ENCODE measurements around the gene GPR22. TPM values are rescaled to one million over a fixed set of nuclear protein-coding genes. Genes with fewer than 3 reads are reported as not detected.

The GPR22 gene
- polyA plus RNA-seq, 3 donors: 0.18 TPM; not detected in 2

- WGBS (ENCODE audit: insufficient coverage): 100% methylated on average over 1 of the region's 2 CpGs
- Histone ChIP-seq H2AFZ (ENCODE audit: insufficient read depth, low read depth, low read length, poor library complexity, severe bottlenecking) (no peak overlapping the region), H3K9ac (ENCODE audit: insufficient read depth, low read length, poor library complexity, severe bottlenecking) (no peak overlapping the region), H3K9me3 (replicated peaks in 1 of 2; ENCODE audit: control insufficient read depth in 1 of 2, insufficient read depth in 1 of 2, low read length in 2 of 2) (no peaks in the 10 kb centered on the region), H3K36me3 (replicated peaks in 1 of 2; ENCODE audit: control insufficient read depth in 1 of 2, insufficient read depth in 2 of 2, low read length in 2 of 2) (no peaks in the 10 kb centered on the region), H3K27me3 (ENCODE audit: control insufficient read depth in 2 of 2, insufficient read depth in 2 of 2, low read length in 2 of 2) (no peaks in the 10 kb centered on the region), H3K4me3 (replicated peaks in 1 of 3; ENCODE audit: low read depth in 2 of 3, low read length in 3 of 3) (no peak overlapping the region), H3K27ac (ENCODE audit: low read depth in 1 of 2, low read length in 2 of 2) (no peak overlapping the region), H3K79me2 (ENCODE audit: insufficient read depth, low read length) (no peaks in the 10 kb centered on the region), H3K4me1 (ENCODE audit: control insufficient read depth in 1 of 2, insufficient read depth in 2 of 2, low read length in 2 of 2) (peaks cover 0 to 9% of the 10 kb centered on the region in 2 donors), H4K20me1 (ENCODE audit: insufficient read depth, low read length) (no peaks in the 10 kb centered on the region), H3K4me2 (replicated peaks; ENCODE audit: extremely low read depth, low read length, poor library complexity, severe bottlenecking) (no peak overlapping the region)
- no peaks in the 10 kb centered on the region for H3K9me3 Mint-ChIP-seq
- peaks cover 9% of the 10 kb centered on the region for H3K4me1 Mint-ChIP-seq
- no peaks in the 10 kb centered on the region for H3K36me3 Mint-ChIP-seq
- no peak for DNase-seq
- H3K27me3 Mint-ChIP-seq (ENCODE audit: low read depth in 3 of 3): no peaks in the 10 kb centered on the region
- H3K27ac Mint-ChIP-seq: no peak overlapping the region
- TF ChIP-seq, protein P1, sequence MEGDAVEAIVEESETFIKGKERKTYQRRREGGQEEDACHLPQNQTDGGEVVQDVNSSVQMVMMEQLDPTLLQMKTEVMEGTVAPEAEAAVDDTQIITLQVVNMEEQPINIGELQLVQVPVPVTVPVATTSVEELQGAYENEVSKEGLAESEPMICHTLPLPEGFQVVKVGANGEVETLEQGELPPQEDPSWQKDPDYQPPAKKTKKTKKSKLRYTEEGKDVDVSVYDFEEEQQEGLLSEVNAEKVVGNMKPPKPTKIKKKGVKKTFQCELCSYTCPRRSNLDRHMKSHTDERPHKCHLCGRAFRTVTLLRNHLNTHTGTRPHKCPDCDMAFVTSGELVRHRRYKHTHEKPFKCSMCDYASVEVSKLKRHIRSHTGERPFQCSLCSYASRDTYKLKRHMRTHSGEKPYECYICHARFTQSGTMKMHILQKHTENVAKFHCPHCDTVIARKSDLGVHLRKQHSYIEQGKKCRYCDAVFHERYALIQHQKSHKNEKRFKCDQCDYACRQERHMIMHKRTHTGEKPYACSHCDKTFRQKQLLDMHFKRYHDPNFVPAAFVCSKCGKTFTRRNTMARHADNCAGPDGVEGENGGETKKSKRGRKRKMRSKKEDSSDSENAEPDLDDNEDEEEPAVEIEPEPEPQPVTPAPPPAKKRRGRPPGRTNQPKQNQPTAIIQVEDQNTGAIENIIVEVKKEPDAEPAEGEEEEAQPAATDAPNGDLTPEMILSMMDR (IDR thresholded peaks at IDR 0.05): no peak
- H3K4me3 Mint-ChIP-seq: no peak overlapping the region
- intact Hi-C loops (cut with micrococcal nuclease): loop anchor here in 1 of 2 donors (10.0 kb wide), 1 partner anchor 407 kb away; no protein-coding TSS in a partner anchor
Measured at GRCh38 chr7:107467972-107468371, 1.9 kb upstream of the GPR22 start.

- TF ChIP-seq, protein P1 (IDR thresholded peaks at IDR 0.05): no peak
- Histone ChIP-seq H4K20me1 (ENCODE audit: insufficient read depth, low read length) (no peaks in the 10 kb centered on the region), H2AFZ (ENCODE audit: insufficient read depth, low read depth, low read length, poor library complexity, severe bottlenecking) (no peak overlapping the region), H3K4me3 (replicated peaks in 1 of 3; ENCODE audit: low read depth in 2 of 3, low read length in 3 of 3) (no peak overlapping the region), H3K27ac (ENCODE audit: low read depth in 1 of 2, low read length in 2 of 2) (no peak overlapping the region), H3K79me2 (ENCODE audit: insufficient read depth, low read length) (no peaks in the 10 kb centered on the region), H3K4me2 (replicated peaks; ENCODE audit: extremely low read depth, low read length, poor library complexity, severe bottlenecking) (no peak overlapping the region), H3K27me3 (ENCODE audit: control insufficient read depth in 2 of 2, insufficient read depth in 2 of 2, low read length in 2 of 2) (no peaks in the 10 kb centered on the region), H3K4me1 (ENCODE audit: control insufficient read depth in 1 of 2, insufficient read depth in 2 of 2, low read length in 2 of 2) (peaks cover 0 to 9% of the 10 kb centered on the region in 2 donors), H3K9ac (ENCODE audit: insufficient read depth, low read length, poor library complexity, severe bottlenecking) (no peak overlapping the region), H3K36me3 (replicated peaks in 1 of 2; ENCODE audit: control insufficient read depth in 1 of 2, insufficient read depth in 2 of 2, low read length in 2 of 2) (no peaks in the 10 kb centered on the region), H3K9me3 (replicated peaks in 1 of 2; ENCODE audit: control insufficient read depth in 1 of 2, insufficient read depth in 1 of 2, low read length in 2 of 2) (no peaks in the 10 kb centered on the region)
- DNase-seq: no peak
- H3K9me3 Mint-ChIP-seq: no peaks in the 10 kb centered on the region
- no peaks in the 10 kb centered on the region for H3K27me3 Mint-ChIP-seq (ENCODE audit: low read depth in 3 of 3)
- intact Hi-C loops (cut with micrococcal nuclease): loop anchor here in 1 of 2 donors (10.0 kb wide), 1 partner anchor 406 kb away; no protein-coding TSS in a partner anchor
- peaks cover 7% of the 10 kb centered on the region for H3K4me1 Mint-ChIP-seq
- H3K27ac Mint-ChIP-seq: no peak overlapping the region
- H3K4me3 Mint-ChIP-seq: no peak overlapping the region
- no peaks in the 10 kb centered on the region for H3K36me3 Mint-ChIP-seq
- WGBS (ENCODE audit: insufficient coverage): no CpG with 5 or more reads among the region's 1 CpG
Measured at GRCh38 chr7:107468824-107469223, 1.0 kb upstream of the GPR22 start.
